ENCODE data around the gene TNRC6A. TPM values are rescaled to one million over a fixed set of nuclear protein-coding genes. Genes with fewer than 3 reads are reported as not detected.

The TNRC6A gene
- total and polyA plus RNA-seq, 9 of the 15 experiments (the other 6 are each of a cell fraction or from before 2014, with no cell fraction given): 3.4 to 32.1 (median 26.6) TPM

DNA sequence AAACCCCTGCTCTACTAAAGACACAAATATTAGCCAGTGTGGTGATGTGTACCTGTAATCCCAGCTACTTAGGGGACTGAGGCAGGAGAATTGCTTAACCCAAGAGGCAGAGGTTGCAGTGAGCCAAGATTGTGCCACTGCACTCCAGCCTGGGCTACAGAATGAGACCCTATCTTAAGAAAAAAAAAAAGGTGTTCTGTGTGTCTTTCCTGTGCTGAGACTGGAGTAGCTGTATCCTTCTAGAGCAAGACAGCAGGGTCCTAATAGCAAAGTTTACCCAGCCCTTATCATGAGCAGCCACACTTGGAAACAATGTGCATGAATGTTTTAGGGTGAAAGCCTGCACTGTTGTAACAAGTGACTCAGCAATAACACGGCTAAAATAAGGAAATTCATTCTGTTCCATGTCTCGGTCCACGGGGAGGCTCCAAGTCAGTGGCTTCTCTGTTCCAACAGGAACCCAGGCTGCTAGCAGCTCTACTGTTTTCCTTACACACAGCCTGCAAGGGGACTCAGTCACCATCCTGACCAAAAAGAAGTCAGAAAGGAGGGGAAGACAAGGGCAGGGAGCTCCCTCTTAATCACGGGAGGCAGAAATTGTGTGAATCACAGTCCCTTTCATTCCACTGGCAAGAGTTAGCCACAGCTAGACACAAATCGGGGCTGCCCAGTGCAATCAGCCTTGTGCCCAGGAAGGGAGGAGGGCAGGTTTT lies 109.3 kb downstream of the TNRC6A start (continued):
- TF ChIP-seq PRDM10 (IDR thresholded peaks at IDR 0.05; ENCODE audit: partially characterized antibody) (peak; percentile 35), MAFK (IDR thresholded peaks at IDR 0.05; ENCODE audit: low read length) (peak; percentile 97), ERF (CRISPR knock-in tag; IDR thresholded peaks at IDR 0.05) (no peak), ETV5 (CRISPR knock-in tag; IDR thresholded peaks at IDR 0.05; ENCODE audit: low read depth) (no peak), CUX1 (CRISPR knock-in tag; IDR thresholded peaks at IDR 0.05) (no peak), EWSR1 (IDR thresholded peaks at IDR 0.05; ENCODE audit: borderline replicate concordance, low read depth, partially characterized antibody) (no peak), ATF1 (CRISPR knock-in tag; IDR thresholded peaks at IDR 0.05) (no peak), ATF1 (tag; IDR thresholded peaks at IDR 0.05) (peak; percentile 36), MTA2 (IDR thresholded peaks at IDR 0.05; ENCODE audit: low read depth) (peak; percentile 92), ZBTB2 (IDR thresholded peaks at IDR 0.05) (no peak; the same call in 1 of the 2 replicates), SMARCC2 (IDR thresholded peaks at IDR 0.05; ENCODE audit: low read depth) (peak; percentile 95)
- TF ChIP-seq, protein P1, sequence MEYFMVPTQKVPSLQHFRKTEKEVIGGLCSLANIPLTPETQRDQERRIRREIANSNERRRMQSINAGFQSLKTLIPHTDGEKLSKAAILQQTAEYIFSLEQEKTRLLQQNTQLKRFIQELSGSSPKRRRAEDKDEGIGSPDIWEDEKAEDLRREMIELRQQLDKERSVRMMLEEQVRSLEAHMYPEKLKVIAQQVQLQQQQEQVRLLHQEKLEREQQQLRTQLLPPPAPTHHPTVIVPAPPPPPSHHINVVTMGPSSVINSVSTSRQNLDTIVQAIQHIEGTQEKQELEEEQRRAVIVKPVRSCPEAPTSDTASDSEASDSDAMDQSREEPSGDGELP (CRISPR knock-in tag; IDR thresholded peaks at IDR 0.05; ENCODE audit: borderline replicate concordance): no peak
